IMR-90 (cell line): ENCODE data around the gene SMTNL1. TPM values are rescaled to one million over a fixed set of nuclear protein-coding genes. Genes with fewer than 3 reads are reported as not detected.
A peak's percentile ranks its signal among the peaks of the same experiment; 100 is the strongest.

Experiments
- ATAC-seq: fragments of 200-7000 bp; cut with Tn5 transposase; 2 replicates; pipeline ENCODE4 v1.9.1; 2020; ENCODE audit warnings: low read depth, mild to moderate bottlenecking, moderate library complexity
- BruUV-seq: library from RNA; stranded (reverse); fragments of 400-500 nt; replicated peaks from 2 replicates; lab custom pipeline; 2021; lab: Mats Ljungman, UMichigan
- CTCF ChIA-PET: fragments of 300-600 bp; formaldehyde crosslinking; extraction: SDS; loops from one replicate; lab custom pipeline; 2021; ENCODE audit warnings: antibody characterized with exemption; lab: Yijun Ruan, JAX
- POLR2A ChIA-PET: fragments of 300-600 bp; sonication (Branson Sonifier 250); formaldehyde crosslinking; loops from one replicate; lab custom pipeline; 2022; ENCODE audit warnings: antibody characterized with exemption; ENCODE audit not compliant: unreplicated experiment; lab: Charles Lee
- DNase-seq: peaks from one replicate; pipeline ENCODE4 v3.0.0; 2013
- H2AFZ ChIP-seq: replicated peaks from 2 replicates; pipeline ENCODE3; 2013; ENCODE audit warnings: low read length, mild to moderate bottlenecking; ENCODE audit not compliant: poor library complexity
- H2AK5ac ChIP-seq: 2 replicates; pipeline ENCODE4 v1.6.1; 2013; ENCODE audit warnings: low read depth, low read length, inconsistent platforms
- H2AK9ac ChIP-seq: replicated peaks from 2 replicates; pipeline ENCODE3; 2013; ENCODE audit warnings: mild to moderate bottlenecking, low read depth, low read length, moderate library complexity; ENCODE audit not compliant: poor library complexity
- H2BK120ac ChIP-seq: 2 replicates; pipeline ENCODE4 v1.6.1; 2013; ENCODE audit warnings: low read depth, low read length, inconsistent platforms
- H2BK15ac ChIP-seq: 3 replicates; pipeline ENCODE4 v1.6.1; 2013; ENCODE audit warnings: low read depth, low read length, inconsistent platforms
- H2BK20ac ChIP-seq: 2 replicates; pipeline ENCODE4 v1.6.1; 2013; ENCODE audit warnings: low read depth, mild to moderate bottlenecking, inconsistent platforms, low read length, moderate library complexity
- H2BK5ac ChIP-seq: 2 replicates; pipeline ENCODE4 v1.6.1; 2013; ENCODE audit warnings: mild to moderate bottlenecking, low read depth, low read length, inconsistent platforms; ENCODE audit not compliant: poor library complexity, severe bottlenecking
- H3K14ac ChIP-seq: replicated peaks from 2 replicates; pipeline ENCODE4 v1.6.1; 2013; ENCODE audit warnings: low read depth, low read length, inconsistent platforms
- H3K18ac ChIP-seq: 2 replicates; pipeline ENCODE4 v1.6.1; 2013; ENCODE audit warnings: low read depth, low read length, control low read depth
- H3K23ac ChIP-seq: 2 replicates; pipeline ENCODE4 v1.6.1; 2013; ENCODE audit warnings: low read depth, low read length, inconsistent platforms
- H3K27ac ChIP-seq: 2 replicates; pipeline ENCODE4 v1.5.1; 2013; ENCODE audit warnings: mild to moderate bottlenecking, control low read depth, low read length; ENCODE audit not compliant: insufficient read depth
- H3K27me3 ChIP-seq: 2 replicates; pipeline ENCODE4 v1.6.1; 2013; ENCODE audit warnings: low read length; ENCODE audit not compliant: control insufficient read depth, insufficient read depth
- H3K36me3 ChIP-seq: 2 replicates; pipeline ENCODE4 v1.6.1; 2013; ENCODE audit warnings: low read length, mixed read lengths; ENCODE audit not compliant: control insufficient read depth, insufficient read depth
- H3K4ac ChIP-seq: 2 replicates; pipeline ENCODE4 v1.6.1; 2013; ENCODE audit warnings: low read depth, low read length, inconsistent platforms
- H3K4me1 ChIP-seq: 2 replicates; pipeline ENCODE4 v1.6.1; 2013; ENCODE audit warnings: low read length, mixed read lengths; ENCODE audit not compliant: control insufficient read depth, insufficient read depth
- H3K4me2 ChIP-seq: 2 replicates; pipeline ENCODE4 v1.6.1; 2013; ENCODE audit warnings: low read depth, mild to moderate bottlenecking, control low read depth, low read length, moderate library complexity
- H3K4me3 ChIP-seq: 2 replicates; pipeline ENCODE4 v1.5.1; 2013; ENCODE audit warnings: low read depth, mild to moderate bottlenecking, control low read depth, low read length, moderate library complexity; ENCODE audit not compliant: insufficient read depth
- H3K56ac ChIP-seq: 2 replicates; pipeline ENCODE4 v1.6.1; 2013; ENCODE audit warnings: low read length, inconsistent platforms; ENCODE audit not compliant: insufficient read depth; ENCODE audit errors: extremely low read depth
- H3K79me1 ChIP-seq, 2 experiments: 2 replicates each; pipeline ENCODE4 v1.6.1; 2013; ENCODE audit warnings: low read length in 2 of 2, inconsistent platforms in 1 of 2, low read depth in 1 of 2
- H3K9ac ChIP-seq: 2 replicates; pipeline ENCODE4 v1.6.1; 2013; ENCODE audit warnings: low read depth, low read length, control low read depth
- H3K9me1 ChIP-seq: 2 replicates; pipeline ENCODE4 v1.6.1; 2013; ENCODE audit warnings: low read length, inconsistent platforms; ENCODE audit not compliant: insufficient read depth
- H3K9me3 ChIP-seq: 2 replicates; pipeline ENCODE4 v1.6.1; 2013; ENCODE audit warnings: low read length; ENCODE audit not compliant: control insufficient read depth, insufficient read depth
- H4K20me1 ChIP-seq: 2 replicates; pipeline ENCODE4 v1.6.1; 2013; ENCODE audit warnings: low read length, inconsistent platforms; ENCODE audit not compliant: insufficient read depth
- H4K5ac ChIP-seq: 2 replicates; pipeline ENCODE4 v1.6.1; 2013; ENCODE audit warnings: mild to moderate bottlenecking, low read depth, low read length, control low read depth
- H4K8ac ChIP-seq, 2 experiments: 2 replicates each; pipeline ENCODE4 v1.6.1; 2013; ENCODE audit warnings: low read depth in 2 of 2, low read length in 2 of 2, control low read depth in 1 of 2, inconsistent platforms in 1 of 2
- H4K91ac ChIP-seq: 2 replicates; pipeline ENCODE4 v1.6.1; 2013; ENCODE audit warnings: low read depth, low read length, inconsistent platforms; ENCODE audit not compliant: insufficient read depth
- MAZ ChIP-seq: IDR thresholded peaks from 2 replicates; pipeline ENCODE4 v1.6.1; 2012; ENCODE audit warnings: low read depth, mild to moderate bottlenecking, low read length, improper control_type of control experiment, moderate library complexity, borderline replicate concordance
- NFE2L2 ChIP-seq: fragments of 150-350 bp; IDR thresholded peaks from 2 replicates; pipeline ENCODE4 v1.6.1; 2016; ENCODE audit warnings: low read depth, mild to moderate bottlenecking, low read length
- WGBS, 2 experiments: methylation state at CpG; one replicate each; pipeline versions ENCODE4 v1.1.5 to v1.1.7; 2013; ENCODE audit warnings: missing lambda C conversion rate in 2 of 2; ENCODE audit not compliant: insufficient read length in 1 of 2; ENCODE audit errors: extremely low coverage in 2 of 2; 5-methylcytosine and 5-hydroxymethylcytosine counted together
- dilution Hi-C: fragments of 300-500 bp; cut with HindIII; formaldehyde crosslinking; loops from one replicate; pipeline ENCODE4 v1.14.3; 2018; ENCODE audit warnings: low sequenced_read_pairs; ENCODE audit not compliant: unreplicated experiment
- in situ Hi-C: fragments of 300-500 bp; cut with MboI; formaldehyde crosslinking; loops from 3 replicates; pipeline ENCODE4 v1.14.3; 2019; ENCODE audit warnings: low sequenced_read_pairs, inconsistent platforms, mixed read lengths
- intact Hi-C: fragments of 100-400 bp; cut with micrococcal nuclease; formaldehyde crosslinking; loops from 2 replicates; pipeline ENCODE4 v1.10.0; 2022
- polyA plus RNA-seq, 3 experiments: library from polyadenylated mRNA; depleted of rRNA; stranded (reverse); fragments of >200 nt; gene quantifications; 2 replicates each; pipeline ENCODE4 v1.2.3, GENCODE V29; 2012; ENCODE audit warnings: low replicate concordance in 1 of 3
- total RNA-seq: library from RNA; depleted of rRNA; stranded (reverse); fragments of >200 nt; gene quantifications from 2 replicates; pipeline ENCODE4 v1.2.3, GENCODE V29; 2012
- TF ChIP-seq, protein P1 (sequence below): conservative IDR thresholded peaks from 2 replicates; pipeline ENCODE4 v1.5.1; 2012; ENCODE audit warnings: mild to moderate bottlenecking, low read depth, low read length, improper control_type of control experiment

Gene SMTNL1
- total and polyA plus RNA-seq, 2 of the 4 experiments (the other 2 are of a cell fraction) = not detected

DNA sequence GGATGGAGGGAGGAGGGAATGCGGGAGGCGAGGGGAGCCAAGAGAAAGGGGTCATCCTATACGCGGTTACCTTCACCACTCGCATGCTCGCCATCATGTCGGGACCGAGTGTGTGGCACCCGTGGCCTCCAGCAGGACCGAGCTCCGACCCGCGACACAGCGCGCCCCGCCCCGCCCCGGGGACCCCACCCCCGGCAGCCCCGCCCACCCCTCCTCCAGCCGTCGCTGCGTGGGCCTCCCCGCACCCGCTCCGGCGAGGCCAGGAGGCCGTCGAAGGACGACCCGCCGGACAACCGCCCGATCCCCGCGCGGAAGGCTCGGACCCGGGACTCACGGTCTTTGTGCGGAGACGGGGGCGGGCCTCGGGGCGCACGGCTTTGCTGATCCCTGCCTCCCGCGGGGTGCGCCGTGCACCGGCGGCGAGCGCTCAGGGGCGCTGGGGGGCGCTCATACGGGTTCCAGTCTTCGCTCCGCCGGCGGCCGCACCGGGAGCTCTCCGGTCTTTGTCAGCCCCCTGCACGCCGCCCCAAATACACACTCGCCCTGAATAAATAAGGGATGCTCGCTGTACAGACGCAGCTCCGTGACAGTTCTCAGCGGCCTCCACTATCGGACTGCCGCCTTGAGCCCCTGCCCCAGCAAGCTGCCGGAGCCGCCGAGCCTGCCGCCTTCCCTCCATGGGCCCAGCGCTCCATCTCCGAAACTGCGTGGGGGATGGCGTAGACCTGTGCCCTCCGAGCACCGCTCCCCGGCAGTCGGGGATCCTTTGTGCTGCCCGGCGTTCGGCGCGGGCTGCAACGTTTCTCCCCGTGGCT is 30.3 kb downstream of the SMTNL1 start, which contains the start of gene UBE2L6:
Gene UBE2L6 (minus strand): TSS at position 158 of the 815 bp plus-strand sequence. CDS start 61 bp downstream, at position 97.
- dilution Hi-C loops (no loop called here), in situ Hi-C loops (loop anchor here (5.0 kb wide), 1 partner anchor 75 kb away; no protein-coding TSS in a partner anchor), intact Hi-C loops (loop anchor here (1.0 to 5.0 kb wide), 4 partner anchors 74 to 945 kb away; no protein-coding TSS in a partner anchor)
- Histone ChIP-seq H3K27me3 (no peaks in the 10 kb centered on the region), H4K8ac (peak within 1 kb of the TSS; percentile 27 to 74; a peak in 3 of 4 replicates), H3K23ac (peak within 1 kb of the TSS; percentile 80), H2AK9ac (peak within 1 kb of the TSS; percentile 89), H2BK15ac (peak within 1 kb of the TSS; percentile 12; the same call in 1 of the 3 replicates), H2BK20ac (peak within 1 kb of the TSS; percentile 56), H4K91ac (peak within 1 kb of the TSS; percentile 54), H3K4ac (peak within 1 kb of the TSS; percentile 80), H3K9ac (peak within 1 kb of the TSS; percentile 85), H3K14ac (peak within 1 kb of the TSS; percentile 96), H3K4me2 (peak within 1 kb of the TSS; percentile 98), H3K9me3 (no peaks in the 10 kb centered on the region), H3K18ac (peak within 1 kb of the TSS; percentile 55), H3K4me3 (peak within 1 kb of the TSS; percentile 80), H2BK120ac (peak within 1 kb of the TSS; percentile 49), H4K20me1 (0 out of 2 replicates have a peak, but pooled peaks cover under 1% of the 10 kb centered on the region), H3K36me3 (no peaks in the 10 kb centered on the region), H3K9me1 (peaks cover 4% of the 10 kb centered on the region; the same call in 1 of the 2 replicates), H4K5ac (peak within 1 kb of the TSS; percentile 75), H3K56ac (peak within 1 kb of the TSS; percentile 40), H2AFZ (peak within 1 kb of the TSS; percentile 98), H3K27ac (peak within 1 kb of the TSS; percentile 83), H3K4me1 (peaks cover 11% of the 10 kb centered on the region), H3K79me1 (peaks cover 6 to 25% of the 10 kb centered on the region in 2 experiments; a peak in 3 of 4 replicates), H2BK5ac (peak within 1 kb of the TSS; percentile 61), H2AK5ac (peak within 1 kb of the TSS; percentile 96)
- CTCF ChIA-PET = interaction anchor here (0.6 to 2.2 kb wide), 9 partner anchors 9 to 164 kb away, joined by 3 to 34 read pairs (median 5); no protein-coding TSS in a partner anchor
- 0% methylated on average over 19 of the region's 92 CpGs; no CpG with 5 or more reads in 1 of the 2 experiments for WGBS, 2 experiments
- POLR2A ChIA-PET = interaction anchor here (1.0 to 1.6 kb wide), 2 partner anchors 72 to 73 kb away, joined by 3 to 4 read pairs; no protein-coding TSS in a partner anchor
- BruUV-seq = no TSS peak
- ATAC-seq (peak; percentile 81), DNase-seq (no peak)
- TF ChIP-seq, protein P1, sequence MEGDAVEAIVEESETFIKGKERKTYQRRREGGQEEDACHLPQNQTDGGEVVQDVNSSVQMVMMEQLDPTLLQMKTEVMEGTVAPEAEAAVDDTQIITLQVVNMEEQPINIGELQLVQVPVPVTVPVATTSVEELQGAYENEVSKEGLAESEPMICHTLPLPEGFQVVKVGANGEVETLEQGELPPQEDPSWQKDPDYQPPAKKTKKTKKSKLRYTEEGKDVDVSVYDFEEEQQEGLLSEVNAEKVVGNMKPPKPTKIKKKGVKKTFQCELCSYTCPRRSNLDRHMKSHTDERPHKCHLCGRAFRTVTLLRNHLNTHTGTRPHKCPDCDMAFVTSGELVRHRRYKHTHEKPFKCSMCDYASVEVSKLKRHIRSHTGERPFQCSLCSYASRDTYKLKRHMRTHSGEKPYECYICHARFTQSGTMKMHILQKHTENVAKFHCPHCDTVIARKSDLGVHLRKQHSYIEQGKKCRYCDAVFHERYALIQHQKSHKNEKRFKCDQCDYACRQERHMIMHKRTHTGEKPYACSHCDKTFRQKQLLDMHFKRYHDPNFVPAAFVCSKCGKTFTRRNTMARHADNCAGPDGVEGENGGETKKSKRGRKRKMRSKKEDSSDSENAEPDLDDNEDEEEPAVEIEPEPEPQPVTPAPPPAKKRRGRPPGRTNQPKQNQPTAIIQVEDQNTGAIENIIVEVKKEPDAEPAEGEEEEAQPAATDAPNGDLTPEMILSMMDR = peak; percentile 39
- TF ChIP-seq NFE2L2 (no peak), MAZ (peak; percentile 24; the same call in 1 of the 2 replicates)
